TTC549 (cell line): ENCODE results near the gene CDIP1.

ENCODE experiments used
- FAIRE-seq: peaks from 2 replicates; lab custom pipeline; 2012; peaks lifted over from hg19 to GRCh38; lab: Jason Lieb, UNC

Gene CDIP1

GRCh38 chr16:4513086-4513860 is 25.3 kb downstream of the CDIP1 start:
- no peak for FAIRE-seq

- FAIRE-seq, result no peak
Measured at GRCh38 chr16:4512473-4512872, 26.1 kb downstream of the CDIP1 start.

- no peak for FAIRE-seq
Measured at GRCh38 chr16:4511441-4512082, 27.0 kb downstream of the CDIP1 start.

GRCh38 chr16:4510747-4511426 is 27.7 kb downstream of the CDIP1 start:
- no peak for FAIRE-seq

GRCh38 chr16:4510131-4510530 is 28.4 kb downstream of the CDIP1 start:
- no peak for FAIRE-seq

- FAIRE-seq, result no peak
Measured at GRCh38 chr16:4509420-4509819, 29.2 kb downstream of the CDIP1 start.

GRCh38 chr16:4508806-4509205 is 29.8 kb downstream of the CDIP1 start:
- FAIRE-seq, result no peak

GRCh38 chr16:4507588-4508345 is 30.8 kb downstream of the CDIP1 start:
- FAIRE-seq, result no peak

GRCh38 chr16:4506450-4506849 is 32.1 kb downstream of the CDIP1 start:
- FAIRE-seq, result peak; percentile 9

- no peak for FAIRE-seq
Measured at GRCh38 chr16:4505356-4506147, 33.0 kb downstream of the CDIP1 start.

GRCh38 chr16:4501071-4501478 is 37.5 kb downstream of the CDIP1 start:
- no peak for FAIRE-seq

- no peak for FAIRE-seq
Measured at GRCh38 chr16:4500272-4500671, 38.3 kb downstream of the CDIP1 start.

GRCh38 chr16:4499196-4499555 is 39.4 kb downstream of the CDIP1 start:
- no peak for FAIRE-seq

GRCh38 chr16:4498546-4499195 is 39.9 kb downstream of the CDIP1 start:
- FAIRE-seq, result no peak

- FAIRE-seq, result no peak
Measured at GRCh38 chr16:4496305-4496704, 42.3 kb downstream of the CDIP1 start.

GRCh38 chr16:4495766-4496165 is 42.8 kb downstream of the CDIP1 start:
- FAIRE-seq, result no peak

GRCh38 chr16:4494746-4495490 is 43.7 kb downstream of the CDIP1 start:
- no peak for FAIRE-seq

GRCh38 chr16:4491898-4492297 is 46.7 kb downstream of the CDIP1 start:
- no peak for FAIRE-seq

- FAIRE-seq, result no peak
Measured at GRCh38 chr16:4489030-4489429, 49.5 kb downstream of the CDIP1 start.

GRCh38 chr16:4488499-4488967 is 50.0 kb downstream of the CDIP1 start:
- no peak for FAIRE-seq
